GM19467 (cell line): Measurements from ENCODE around the gene ZNF594.
"Not testable (repeated sequence)": the region's sequence is repeated elsewhere in the genome, so short reads cannot be mapped to it uniquely, and the experiment has no call there.

Experiments
- ATAC-seq: cut with Tn5 transposase; IDR thresholded peaks from one replicate; pipeline ENCODE4 v1.9.1; 2021; ENCODE audit warnings: mild to moderate bottlenecking, moderate library complexity; ENCODE audit not compliant: unreplicated experiment

Gene ZNF594

GRCh38 chr17:5191541-5192417, at the start of gene ZNF594:
TSS of gene ZNF594 (minus strand) at chr17:5191868. CDS start at chr17:5184256, 7,612 bp downstream.
- ATAC-seq, result peak; percentile 94

- ATAC-seq, result not testable (repeated sequence)
These were observed 48.1 kb upstream of the ZNF594 start for GRCh38 chr17:5239769-5240168.

- ATAC-seq, result no peak
These were observed 46.7 kb upstream of the ZNF594 start for GRCh38 chr17:5238333-5238732.

- no peak for ATAC-seq
These were observed 45.9 kb upstream of the ZNF594 start for GRCh38 chr17:5237541-5238016.

GRCh38 chr17:5236938-5237540, 45.4 kb upstream of the ZNF594 start:
- no peak for ATAC-seq

GRCh38 chr17:5234645-5235576, 43.2 kb upstream of the ZNF594 start, which contains the start of gene SCIMP:
TSS of gene SCIMP (minus strand) at chr17:5234860. CDS start at chr17:5234755, 105 bp downstream.
- peak; percentile 57 for ATAC-seq

GRCh38 chr17:5233492-5233891, 41.8 kb upstream of the ZNF594 start:
- ATAC-seq, result not testable (repeated sequence)

- peak; percentile 40 for ATAC-seq
These were observed 35.5 kb upstream of the ZNF594 start for GRCh38 chr17:5226940-5227878.

GRCh38 chr17:5225668-5226457, 34.2 kb upstream of the ZNF594 start:
- ATAC-seq, result no peak

- not testable (repeated sequence) for ATAC-seq
These were observed 30.2 kb upstream of the ZNF594 start for GRCh38 chr17:5221912-5222311.

GRCh38 chr17:5220074-5220473, 28.4 kb upstream of the ZNF594 start:
- no peak for ATAC-seq

- ATAC-seq, result no peak
These were observed 27.9 kb upstream of the ZNF594 start for GRCh38 chr17:5219536-5219935.

GRCh38 chr17:5217562-5217961, 25.9 kb upstream of the ZNF594 start:
- ATAC-seq, result not testable (repeated sequence)

GRCh38 chr17:5211458-5211857, 19.8 kb upstream of the ZNF594 start:
- no peak for ATAC-seq

GRCh38 chr17:5210614-5211252, 19.1 kb upstream of the ZNF594 start:
- ATAC-seq, result no peak

GRCh38 chr17:5210091-5210490, 18.4 kb upstream of the ZNF594 start:
- ATAC-seq, result no peak

GRCh38 chr17:5209396-5209795, 17.7 kb upstream of the ZNF594 start:
- no peak for ATAC-seq

- no peak for ATAC-seq
These were observed 12.2 kb upstream of the ZNF594 start for GRCh38 chr17:5203908-5204294.
